Measurements from ENCODE around the gene RIMS3. TPM values are rescaled to one million over a fixed set of nuclear protein-coding genes. Genes with fewer than 3 reads are reported as not detected.

Gene RIMS3
- total RNA-seq, 1 experiment from 2014 or later: 9.0 TPM

GRCh38 chr1:40628903-40629292 lies 36.6 kb downstream of the RIMS3 start:
- Histone ChIP-seq H3K4me3 (replicated peaks in 1 of 2; ENCODE audit: low read depth in 1 of 2, low read length in 2 of 2) (no peak overlapping the region), H3K9me2 (ENCODE audit: insufficient read depth) (no peaks in the 10 kb centered on the region), H3K4me2 (ENCODE audit: low read length) (no peak overlapping the region), H3K36me3 (ENCODE audit: control insufficient read depth in 1 of 2, insufficient read depth in 2 of 2, low read length in 2 of 2) (no peaks in the 10 kb centered on the region), H3K9me3 (ENCODE audit: control insufficient read depth in 1 of 2, insufficient read depth in 1 of 2, low read depth in 1 of 2, low read length in 2 of 2) (no peaks in the 10 kb centered on the region), H3K79me2 (ENCODE audit: insufficient read depth, low read length) (no peaks in the 10 kb centered on the region), H3K4me1 (ENCODE audit: control insufficient read depth in 1 of 2, insufficient read depth in 2 of 2, low read length in 2 of 2) (peaks cover 0 to 5% of the 10 kb centered on the region in 2 experiments; a peak in 1 of 4 replicates), H4K20me1 (ENCODE audit: insufficient read depth) (no peaks in the 10 kb centered on the region), H3K9ac (ENCODE audit: low read length) (no peak overlapping the region), H2AFZ (ENCODE audit: low read depth, low read length, poor library complexity, severe bottlenecking) (no peak overlapping the region), H3K27ac (ENCODE audit: low read depth, low read length) (no peak overlapping the region), H3K27me3 (ENCODE audit: insufficient read depth, low read length) (no peaks in the 10 kb centered on the region)
- ChIA-PET POLR2A (no interaction called here), CTCF (interaction anchor here (1.0 to 3.2 kb wide), 2 partner anchors 40 to 136 kb away, joined by 4 to 16 read pairs; no protein-coding TSS in a partner anchor), RAD21 (ENCODE audit: low non-redundant PET in 1 of 2, low total read pairs in 2 of 2, uncharacterized antibody in 2 of 2, unreplicated experiment in 2 of 2) (no interaction called here)
- ATAC-seq (no peak), DNase-seq (ENCODE audit: low read depth, low spot score) (no peak)
- TF ChIP-seq ELF1 (IDR thresholded peaks at IDR 0.05; ENCODE audit: borderline replicate concordance, low read depth): no peak
- no peak for TF ChIP-seq CBX3 (IDR thresholded peaks at IDR 0.05; ENCODE audit: low read depth)
- TF ChIP-seq TCF7L2 (IDR thresholded peaks at IDR 0.05; ENCODE audit: borderline replicate concordance, extremely low read depth, insufficient read depth, insufficient read length): no peak
- TF ChIP-seq, protein P1, sequence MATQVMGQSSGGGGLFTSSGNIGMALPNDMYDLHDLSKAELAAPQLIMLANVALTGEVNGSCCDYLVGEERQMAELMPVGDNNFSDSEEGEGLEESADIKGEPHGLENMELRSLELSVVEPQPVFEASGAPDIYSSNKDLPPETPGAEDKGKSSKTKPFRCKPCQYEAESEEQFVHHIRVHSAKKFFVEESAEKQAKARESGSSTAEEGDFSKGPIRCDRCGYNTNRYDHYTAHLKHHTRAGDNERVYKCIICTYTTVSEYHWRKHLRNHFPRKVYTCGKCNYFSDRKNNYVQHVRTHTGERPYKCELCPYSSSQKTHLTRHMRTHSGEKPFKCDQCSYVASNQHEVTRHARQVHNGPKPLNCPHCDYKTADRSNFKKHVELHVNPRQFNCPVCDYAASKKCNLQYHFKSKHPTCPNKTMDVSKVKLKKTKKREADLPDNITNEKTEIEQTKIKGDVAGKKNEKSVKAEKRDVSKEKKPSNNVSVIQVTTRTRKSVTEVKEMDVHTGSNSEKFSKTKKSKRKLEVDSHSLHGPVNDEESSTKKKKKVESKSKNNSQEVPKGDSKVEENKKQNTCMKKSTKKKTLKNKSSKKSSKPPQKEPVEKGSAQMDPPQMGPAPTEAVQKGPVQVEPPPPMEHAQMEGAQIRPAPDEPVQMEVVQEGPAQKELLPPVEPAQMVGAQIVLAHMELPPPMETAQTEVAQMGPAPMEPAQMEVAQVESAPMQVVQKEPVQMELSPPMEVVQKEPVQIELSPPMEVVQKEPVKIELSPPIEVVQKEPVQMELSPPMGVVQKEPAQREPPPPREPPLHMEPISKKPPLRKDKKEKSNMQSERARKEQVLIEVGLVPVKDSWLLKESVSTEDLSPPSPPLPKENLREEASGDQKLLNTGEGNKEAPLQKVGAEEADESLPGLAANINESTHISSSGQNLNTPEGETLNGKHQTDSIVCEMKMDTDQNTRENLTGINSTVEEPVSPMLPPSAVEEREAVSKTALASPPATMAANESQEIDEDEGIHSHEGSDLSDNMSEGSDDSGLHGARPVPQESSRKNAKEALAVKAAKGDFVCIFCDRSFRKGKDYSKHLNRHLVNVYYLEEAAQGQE (IDR thresholded peaks at IDR 0.05; ENCODE audit: low read depth): no peak
- TF ChIP-seq POLR2AphosphoS5 (IDR thresholded peaks at IDR 0.05; ENCODE audit: low read depth, low read length): no peak
- no peak for TF ChIP-seq MAX (IDR thresholded peaks at IDR 0.05)
- no peak for TF ChIP-seq YY1 (IDR thresholded peaks at IDR 0.05; ENCODE audit: extremely low read depth, insufficient replicate concordance, low read depth, low read length)
- no peak for TF ChIP-seq FOSL1 (IDR thresholded peaks at IDR 0.05; ENCODE audit: low read depth)
- TF ChIP-seq CEBPB (IDR thresholded peaks at IDR 0.05; ENCODE audit: low read depth): no peak
- no peak for TF ChIP-seq ATF3 (IDR thresholded peaks at IDR 0.05)
- TF ChIP-seq SIN3A (IDR thresholded peaks at IDR 0.05; ENCODE audit: low read depth): no peak
- no peak for TF ChIP-seq JUND (IDR thresholded peaks at IDR 0.05)
- no peak for TF ChIP-seq ZBTB33 (IDR thresholded peaks at IDR 0.05; ENCODE audit: extremely low read depth, insufficient replicate concordance, low read length)
- no peak for TF ChIP-seq RAD21 (IDR thresholded peaks at IDR 0.05; ENCODE audit: low read depth)
- no TSS peak for BruUV-seq (replicated peaks)
- intact Hi-C loops (cut with micrococcal nuclease): no loop called here

All from HCT116 (cell line).